Measurements from ENCODE around the gene PAX8.
"Not testable (repeated sequence)": the region's sequence is repeated elsewhere in the genome, so short reads cannot be mapped to it uniquely, and the experiment has no call there.

The PAX8 gene

GRCh38 chr2:113236367-113237159, 42.2 kb downstream of the PAX8 start (continued):
- no peak for TF ChIP-seq PRDM6 (tag by site-specific recombination; IDR thresholded peaks at IDR 0.05)
- TF ChIP-seq ZNF664 (tag by site-specific recombination; IDR thresholded peaks at IDR 0.05), result no peak
- TF ChIP-seq PRDM2 (tag by site-specific recombination; IDR thresholded peaks at IDR 0.05; ENCODE audit: borderline replicate concordance), result no peak
- TF ChIP-seq ZNF629 (tag by site-specific recombination; IDR thresholded peaks at IDR 0.05), result no peak
- no peak for TF ChIP-seq TCF7L2 (IDR thresholded peaks at IDR 0.05; ENCODE audit: borderline replicate concordance, low read depth, low read length)
- TF ChIP-seq PRDM10 (tag by site-specific recombination; IDR thresholded peaks at IDR 0.05), result no peak
- TF ChIP-seq ZSCAN16 (tag by site-specific recombination; IDR thresholded peaks at IDR 0.05), result no peak
- TF ChIP-seq ZNF701 (tag by site-specific recombination; IDR thresholded peaks at IDR 0.05), result no peak
- TF ChIP-seq ZNF521 (tag by site-specific recombination; IDR thresholded peaks at IDR 0.05), result no peak
- TF ChIP-seq GLI4 (tag by site-specific recombination; IDR thresholded peaks at IDR 0.05), result no peak

- CTCF ChIA-PET, result interaction anchor here (1.0 to 1.6 kb wide), 3 partner anchors 9 to 19 kb away, joined by 3 to 8 read pairs (median 4); no protein-coding TSS in a partner anchor
- H3K36me3 ChIP-seq (ENCODE audit: control insufficient read depth in 2 of 2, insufficient read depth in 1 of 2, low read length in 2 of 2); POLR2A ChIA-PET; H3K4me1 ChIP-seq (ENCODE audit: control insufficient read depth, insufficient read depth, low read length); H3K4me3 ChIP-seq (ENCODE audit: low read depth, low read length); H3K27ac ChIP-seq (ENCODE audit: extremely low read depth, low read depth, low read length); H3K9me3 ChIP-seq (ENCODE audit: control insufficient read depth, insufficient read depth, low read depth, low read length): not testable (repeated sequence)
Measured at GRCh38 chr2:113235347-113236226, 43.1 kb downstream of the PAX8 start.
